Measurements from ENCODE around the gene TTC34.

The TTC34 gene

GRCh38 chr1:2828586-2829250, 27.2 kb upstream of the TTC34 start:
- no peak for DNase-seq

GRCh38 chr1:2826736-2827292, 25.3 kb upstream of the TTC34 start:
- DNase-seq, result no peak

GRCh38 chr1:2826316-2826715, 24.8 kb upstream of the TTC34 start:
- no peak for DNase-seq

GRCh38 chr1:2825487-2826189, 24.1 kb upstream of the TTC34 start:
- DNase-seq, result no peak

GRCh38 chr1:2824999-2825398, 23.5 kb upstream of the TTC34 start:
- no peak for DNase-seq

- DNase-seq, result no peak
Observed at GRCh38 chr1:2823921-2824610, 22.6 kb upstream of the TTC34 start.

GRCh38 chr1:2822621-2823145, 21.2 kb upstream of the TTC34 start:
- DNase-seq, result no peak

GRCh38 chr1:2821966-2822620, 20.6 kb upstream of the TTC34 start:
- DNase-seq, result no peak

GRCh38 chr1:2821373-2821955, 20.0 kb upstream of the TTC34 start:
- no peak for DNase-seq

GRCh38 chr1:2820731-2821372, 19.4 kb upstream of the TTC34 start:
- DNase-seq, result no peak

- no peak for DNase-seq
Observed at GRCh38 chr1:2819831-2820730, 18.6 kb upstream of the TTC34 start.

- DNase-seq, result no peak
Observed at GRCh38 chr1:2819429-2819828, 17.9 kb upstream of the TTC34 start.

GRCh38 chr1:2817784-2818564, 16.5 kb upstream of the TTC34 start:
- DNase-seq, result no peak

- no peak for DNase-seq
Observed at GRCh38 chr1:2816786-2817185, 15.3 kb upstream of the TTC34 start.

- no peak for DNase-seq
Observed at GRCh38 chr1:2815551-2815950, 14.1 kb upstream of the TTC34 start.

GRCh38 chr1:2814511-2815075, 13.1 kb upstream of the TTC34 start:
- no peak for DNase-seq

GRCh38 chr1:2812939-2813653, 11.6 kb upstream of the TTC34 start:
- DNase-seq, result no peak

GRCh38 chr1:2812136-2812535, 10.6 kb upstream of the TTC34 start:
- DNase-seq, result no peak

GRCh38 chr1:2811533-2811918, 10.0 kb upstream of the TTC34 start:
- no peak for DNase-seq
